ENCODE results near the gene ASTN2. TPM values are rescaled to one million over a fixed set of nuclear protein-coding genes. Genes with fewer than 3 reads are reported as not detected.

ASTN2 gene
- total RNA-seq, 2 donors from 2014 or later: 113 to 153 TPM

- no peaks in the 10 kb centered on the region for H3K27me3 ChIP-seq (replicated peaks; ENCODE audit: insufficient read depth)
- no peaks in the 10 kb centered on the region for H3K4me1 ChIP-seq (replicated peaks)
- WGBS: 83% methylated on average over 6 of the region's 6 CpGs
- H3K9me3 ChIP-seq: no peaks in the 10 kb centered on the region
- H3K4me3 ChIP-seq: no peak overlapping the region
- H3K36me3 ChIP-seq: no peaks in the 10 kb centered on the region
- TF ChIP-seq POLR2A (IDR thresholded peaks at IDR 0.05) (no peak), POLR2AphosphoS5 (IDR thresholded peaks at IDR 0.05) (no peak), CTCF (IDR thresholded peaks at IDR 0.05) (no peak)
- no peak for DNase-seq (ENCODE audit: low spot score)
- intact Hi-C loops (cut with DNase I): no loop called here
- no peak overlapping the region for H3K27ac ChIP-seq
These were observed 395.8 kb downstream of the ASTN2 start for GRCh38 chr9:117018966-117019617.

- H3K4me1 ChIP-seq (replicated peaks): no peaks in the 10 kb centered on the region
- no peak overlapping the region for H3K4me3 ChIP-seq
- no peak for TF ChIP-seq POLR2AphosphoS5 (IDR thresholded peaks at IDR 0.05)
- TF ChIP-seq POLR2A (IDR thresholded peaks at IDR 0.05): no peak
- TF ChIP-seq CTCF (IDR thresholded peaks at IDR 0.05): no peak
- no peaks in the 10 kb centered on the region for H3K36me3 ChIP-seq
- DNase-seq (ENCODE audit: low spot score): no peak
- no peak overlapping the region for H3K27ac ChIP-seq
- intact Hi-C loops (cut with DNase I): no loop called here
- WGBS: 52% methylated on average over 3 of the region's 3 CpGs
- no peaks in the 10 kb centered on the region for H3K9me3 ChIP-seq
- H3K27me3 ChIP-seq (replicated peaks; ENCODE audit: insufficient read depth): no peaks in the 10 kb centered on the region
These were observed 397.4 kb downstream of the ASTN2 start for GRCh38 chr9:117017414-117017985.

- Histone ChIP-seq H3K27ac (no peak overlapping the region), H3K27me3 (replicated peaks; ENCODE audit: insufficient read depth) (no peaks in the 10 kb centered on the region), H3K4me3 (no peak overlapping the region), H3K9me3 (no peaks in the 10 kb centered on the region), H3K36me3 (no peaks in the 10 kb centered on the region), H3K4me1 (replicated peaks) (no peaks in the 10 kb centered on the region)
- DNase-seq (ENCODE audit: low spot score): no peak
- intact Hi-C loops (cut with DNase I): no loop called here
- whole genome bisulfite sequencing: 83% methylated on average over 4 of the region's 4 CpGs
- no peak for TF ChIP-seq CTCF (IDR thresholded peaks at IDR 0.05)
These were observed 400.8 kb downstream of the ASTN2 start for GRCh38 chr9:117014061-117014460.

GRCh38 chr9:117013440-117013995 lies 401.3 kb downstream of the ASTN2 start:
- 86% methylated on average over 4 of the region's 4 CpGs for WGBS
- intact Hi-C loops (cut with DNase I): no loop called here

More at GRCh38 chr9:117013440-117013995, 401.3 kb downstream of the ASTN2 start:
- Histone ChIP-seq H3K27ac (no peak overlapping the region), H3K9me3 (no peaks in the 10 kb centered on the region), H3K27me3 (replicated peaks; ENCODE audit: insufficient read depth) (no peaks in the 10 kb centered on the region), H3K4me3 (no peak overlapping the region), H3K36me3 (no peaks in the 10 kb centered on the region), H3K4me1 (replicated peaks) (no peaks in the 10 kb centered on the region)
- no peak for DNase-seq (ENCODE audit: low spot score)
- no peak for TF ChIP-seq POLR2A (IDR thresholded peaks at IDR 0.05)
- no peak for TF ChIP-seq POLR2AphosphoS5 (IDR thresholded peaks at IDR 0.05)
- TF ChIP-seq CTCF (IDR thresholded peaks at IDR 0.05): no peak

All from prostate gland (tissue), 2 donors.